ENCODE results near the gene CRIM1.

DNA sequence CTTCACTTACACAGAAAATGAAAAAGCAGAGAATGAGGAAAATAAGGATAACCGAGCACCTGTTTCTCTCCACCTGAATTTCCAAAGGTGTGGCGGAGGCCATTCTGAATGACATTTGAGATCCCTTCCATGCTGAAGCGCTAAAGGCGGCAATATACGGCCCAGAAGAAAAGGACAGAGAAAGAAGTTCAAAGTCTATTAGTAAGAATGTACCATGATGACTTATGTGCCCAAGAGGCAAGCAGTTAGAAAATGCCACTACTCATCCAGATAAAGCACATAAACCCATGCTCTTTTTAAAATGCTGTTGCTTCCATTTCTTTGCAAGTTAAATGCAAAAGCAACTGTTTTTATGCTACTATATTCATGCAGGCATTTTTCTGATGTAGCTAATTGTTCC lies 205.1 kb downstream of the CRIM1 start:
- TF ChIP-seq, protein P1, sequence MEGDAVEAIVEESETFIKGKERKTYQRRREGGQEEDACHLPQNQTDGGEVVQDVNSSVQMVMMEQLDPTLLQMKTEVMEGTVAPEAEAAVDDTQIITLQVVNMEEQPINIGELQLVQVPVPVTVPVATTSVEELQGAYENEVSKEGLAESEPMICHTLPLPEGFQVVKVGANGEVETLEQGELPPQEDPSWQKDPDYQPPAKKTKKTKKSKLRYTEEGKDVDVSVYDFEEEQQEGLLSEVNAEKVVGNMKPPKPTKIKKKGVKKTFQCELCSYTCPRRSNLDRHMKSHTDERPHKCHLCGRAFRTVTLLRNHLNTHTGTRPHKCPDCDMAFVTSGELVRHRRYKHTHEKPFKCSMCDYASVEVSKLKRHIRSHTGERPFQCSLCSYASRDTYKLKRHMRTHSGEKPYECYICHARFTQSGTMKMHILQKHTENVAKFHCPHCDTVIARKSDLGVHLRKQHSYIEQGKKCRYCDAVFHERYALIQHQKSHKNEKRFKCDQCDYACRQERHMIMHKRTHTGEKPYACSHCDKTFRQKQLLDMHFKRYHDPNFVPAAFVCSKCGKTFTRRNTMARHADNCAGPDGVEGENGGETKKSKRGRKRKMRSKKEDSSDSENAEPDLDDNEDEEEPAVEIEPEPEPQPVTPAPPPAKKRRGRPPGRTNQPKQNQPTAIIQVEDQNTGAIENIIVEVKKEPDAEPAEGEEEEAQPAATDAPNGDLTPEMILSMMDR (conservative IDR thresholded peaks at IDR 0.05), result no peak
- TF ChIP-seq ZFX (IDR thresholded peaks at IDR 0.05), result no peak

Measured in C4-2B (cell line).